Measurements from ENCODE around the gene IGF2BP2. TPM values are rescaled to one million over a fixed set of nuclear protein-coding genes. Genes with fewer than 3 reads are reported as not detected.
"Not testable (repeated sequence)": the region's sequence is repeated elsewhere in the genome, so short reads cannot be mapped to it uniquely, and the experiment has no call there.

The IGF2BP2 gene
- total RNA-seq, 1 experiment from 2014 or later, result 11.5 TPM

GRCh38 chr3:185649414-185649813 lies 175.4 kb downstream of the IGF2BP2 start:
- no peak for DNase-seq (ENCODE audit: extremely low read depth, low read depth)

GRCh38 chr3:185648396-185648795 lies 176.4 kb downstream of the IGF2BP2 start:
- DNase-seq (ENCODE audit: extremely low read depth, low read depth), result no peak

GRCh38 chr3:185647880-185648210 lies 177.0 kb downstream of the IGF2BP2 start:
- no peak for DNase-seq (ENCODE audit: extremely low read depth, low read depth)

GRCh38 chr3:185647134-185647879 lies 177.5 kb downstream of the IGF2BP2 start:
- DNase-seq (ENCODE audit: extremely low read depth, low read depth), result no peak

GRCh38 chr3:185646382-185647133 lies 178.3 kb downstream of the IGF2BP2 start:
- no peak for DNase-seq (ENCODE audit: extremely low read depth, low read depth)

- no peak for DNase-seq (ENCODE audit: extremely low read depth, low read depth)
Observed at GRCh38 chr3:185645596-185646381, 179.1 kb downstream of the IGF2BP2 start.

- not testable (repeated sequence) for DNase-seq (ENCODE audit: extremely low read depth, low read depth)
Observed at GRCh38 chr3:185645191-185645590, 179.7 kb downstream of the IGF2BP2 start.

- DNase-seq (ENCODE audit: extremely low read depth, low read depth), result no peak
Observed at GRCh38 chr3:185640308-185640707, 184.5 kb downstream of the IGF2BP2 start.

- no peak for DNase-seq (ENCODE audit: extremely low read depth, low read depth)
Observed at GRCh38 chr3:185639632-185640206, 185.1 kb downstream of the IGF2BP2 start.

- not testable (repeated sequence) for DNase-seq (ENCODE audit: extremely low read depth, low read depth)
Observed at GRCh38 chr3:185638651-185639050, 186.2 kb downstream of the IGF2BP2 start.

GRCh38 chr3:185637388-185637787 lies 187.5 kb downstream of the IGF2BP2 start:
- no peak for DNase-seq (ENCODE audit: extremely low read depth, low read depth)

GRCh38 chr3:185632996-185633395 lies 191.8 kb downstream of the IGF2BP2 start:
- no peak for DNase-seq (ENCODE audit: extremely low read depth, low read depth)

- DNase-seq (ENCODE audit: extremely low read depth, low read depth), result no peak
Observed at GRCh38 chr3:185631508-185632206, 193.2 kb downstream of the IGF2BP2 start.

- no peak for DNase-seq (ENCODE audit: extremely low read depth, low read depth)
Observed at GRCh38 chr3:185631108-185631507, 193.7 kb downstream of the IGF2BP2 start.

GRCh38 chr3:185630182-185630622 lies 194.6 kb downstream of the IGF2BP2 start:
- DNase-seq (ENCODE audit: extremely low read depth, low read depth), result no peak

- no peak for DNase-seq (ENCODE audit: extremely low read depth, low read depth)
Observed at GRCh38 chr3:185629554-185630181, 195.2 kb downstream of the IGF2BP2 start.

- DNase-seq (ENCODE audit: extremely low read depth, low read depth), result no peak
Observed at GRCh38 chr3:185625784-185626183, 199.1 kb downstream of the IGF2BP2 start.

GRCh38 chr3:185623939-185624665 lies 200.7 kb downstream of the IGF2BP2 start:
- no peak for DNase-seq (ENCODE audit: extremely low read depth, low read depth)

GRCh38 chr3:185613016-185613415 lies 211.8 kb downstream of the IGF2BP2 start:
- DNase-seq (ENCODE audit: extremely low read depth, low read depth), result no peak
